Prostate gland (tissue), 2 donors: ENCODE data around the gene MPPED1.

Experiments used
- CTCF ChIP-seq, 4 experiments: fragments of 200-600 bp in 2 of 4; fragments of 450-650 bp in 2 of 4; sonication (generic) in 2 of 4; IDR thresholded peaks; 1 replicate in 3 of 4; 2 replicates in 1 of 4; pipeline ENCODE4 v1.5.1; 2016 to 2019; ENCODE audit warnings: antibody characterized with exemption in 4 of 4, mild to moderate bottlenecking in 2 of 4, moderate library complexity in 2 of 4
- POLR2A ChIP-seq: fragments of 450-650 bp; IDR thresholded peaks from one replicate; pipeline ENCODE4 v1.6.1; 2016; ENCODE audit warnings: antibody characterized with exemption, mild to moderate bottlenecking
- POLR2AphosphoS5 ChIP-seq: sonication (generic); formaldehyde crosslinking; IDR thresholded peaks from one replicate; pipeline ENCODE4 v1.6.1; 2017; ENCODE audit warnings: antibody characterized with exemption

- TF ChIP-seq POLR2AphosphoS5 (no peak), POLR2A (no peak), CTCF (IDR thresholded peaks at IDR 0.05) (no peak)
These were observed 100.5 kb downstream of the MPPED1 start for GRCh38 chr22:43512279-43512678.
